ENCODE data around the gene CPT1A.
"Not testable (repeated sequence)": the region's sequence is repeated elsewhere in the genome, so short reads cannot be mapped to it uniquely, and the experiment has no call there.

Gene CPT1A

DNA sequence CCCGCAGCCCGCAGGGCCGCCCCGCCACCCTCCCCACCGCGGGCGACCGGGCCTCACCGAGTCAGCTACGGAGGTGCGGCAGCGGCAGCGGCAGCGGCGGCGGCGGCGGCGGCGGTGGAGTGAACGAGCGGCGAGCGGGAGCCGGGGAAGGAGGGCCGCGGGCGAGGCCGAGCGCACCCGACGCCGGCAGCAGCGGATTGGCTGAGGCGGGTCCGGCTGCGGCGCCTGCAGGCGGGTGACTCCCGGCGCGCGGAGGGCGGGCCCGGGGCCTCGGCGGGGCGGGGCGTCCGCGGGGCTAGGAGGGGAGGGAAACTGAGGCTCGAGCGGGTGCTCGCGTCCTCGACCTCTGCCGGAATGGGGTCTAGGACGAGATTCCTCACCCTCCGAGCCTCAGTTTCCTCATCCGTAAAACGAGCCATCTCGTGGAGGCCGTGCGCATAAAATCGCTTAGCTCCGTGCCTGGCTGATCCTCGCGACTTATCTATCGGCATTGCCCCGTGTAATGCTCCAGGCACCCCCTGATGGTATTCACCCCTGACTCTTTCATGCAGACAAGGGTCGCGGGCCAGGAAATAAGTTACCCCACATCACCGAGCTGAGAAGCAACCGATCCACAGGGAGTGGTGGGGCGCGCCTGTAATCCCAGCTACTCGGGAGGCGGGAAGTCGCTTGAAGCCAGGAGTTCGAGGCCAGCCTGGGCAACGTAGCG, at the start of gene CPT1A:
CPT1A (minus strand) TSS at position 199 of the 709 bp plus-strand sequence. CDS start 26,442 bp downstream, outside the sequence.
- TF ChIP-seq, protein P1, sequence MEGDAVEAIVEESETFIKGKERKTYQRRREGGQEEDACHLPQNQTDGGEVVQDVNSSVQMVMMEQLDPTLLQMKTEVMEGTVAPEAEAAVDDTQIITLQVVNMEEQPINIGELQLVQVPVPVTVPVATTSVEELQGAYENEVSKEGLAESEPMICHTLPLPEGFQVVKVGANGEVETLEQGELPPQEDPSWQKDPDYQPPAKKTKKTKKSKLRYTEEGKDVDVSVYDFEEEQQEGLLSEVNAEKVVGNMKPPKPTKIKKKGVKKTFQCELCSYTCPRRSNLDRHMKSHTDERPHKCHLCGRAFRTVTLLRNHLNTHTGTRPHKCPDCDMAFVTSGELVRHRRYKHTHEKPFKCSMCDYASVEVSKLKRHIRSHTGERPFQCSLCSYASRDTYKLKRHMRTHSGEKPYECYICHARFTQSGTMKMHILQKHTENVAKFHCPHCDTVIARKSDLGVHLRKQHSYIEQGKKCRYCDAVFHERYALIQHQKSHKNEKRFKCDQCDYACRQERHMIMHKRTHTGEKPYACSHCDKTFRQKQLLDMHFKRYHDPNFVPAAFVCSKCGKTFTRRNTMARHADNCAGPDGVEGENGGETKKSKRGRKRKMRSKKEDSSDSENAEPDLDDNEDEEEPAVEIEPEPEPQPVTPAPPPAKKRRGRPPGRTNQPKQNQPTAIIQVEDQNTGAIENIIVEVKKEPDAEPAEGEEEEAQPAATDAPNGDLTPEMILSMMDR (IDR thresholded peaks at IDR 0.05; ENCODE audit: insufficient read depth, low read length, poor library complexity, severe bottlenecking) = no peak
- Histone ChIP-seq H3K36me3 (ENCODE audit: control insufficient read depth, insufficient read depth, low read length) (no peaks in the 10 kb centered on the region), H3K4me3 (replicated peaks; ENCODE audit: low read depth, low read length) (peak within 1 kb of the TSS; percentile 62), H3K27me3 (replicated peaks; ENCODE audit: control insufficient read depth, insufficient read depth, low read length) (no peaks in the 10 kb centered on the region)
- peak; percentile 82 for DNase-seq (ENCODE audit: extremely low read depth, insufficient read length)

DNA sequence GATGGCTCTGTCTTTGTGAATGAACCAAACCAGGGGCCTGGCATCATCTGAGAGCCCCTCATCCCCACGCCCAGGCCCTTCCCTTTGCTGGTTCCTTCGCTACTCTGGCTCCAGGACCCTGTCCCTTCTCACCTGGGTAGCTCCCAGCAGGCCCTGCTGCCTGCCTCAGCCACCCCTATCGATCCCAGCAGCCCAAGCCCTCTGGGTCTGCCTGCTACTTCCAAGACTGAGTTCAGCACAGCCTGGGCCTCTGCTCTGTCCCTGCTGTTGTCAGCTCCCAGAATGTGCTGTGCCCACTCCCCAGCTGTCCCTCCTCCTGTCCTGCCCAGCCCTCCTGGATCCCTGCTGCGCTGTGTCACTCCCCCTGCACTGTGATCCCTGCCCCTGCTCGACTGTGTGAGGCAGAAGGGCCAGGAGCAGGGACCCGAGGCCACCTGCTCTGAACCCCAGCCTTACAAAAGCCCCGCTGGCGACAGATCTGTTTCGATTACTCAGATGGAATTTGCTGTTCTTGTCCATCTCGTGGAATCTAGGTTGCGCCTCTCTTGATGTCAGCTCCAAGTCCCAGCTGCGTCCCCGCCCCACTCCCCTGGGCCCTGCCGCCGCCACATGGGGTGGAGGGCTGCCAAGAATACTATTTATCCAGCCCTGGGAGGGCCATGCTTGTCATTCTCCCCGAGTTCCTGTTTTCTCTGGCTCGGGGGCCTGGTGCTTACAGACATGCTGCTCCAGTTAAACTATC, 48.9 kb upstream of the CPT1A start:
- peaks cover 27% of the 10 kb centered on the region for H3K36me3 ChIP-seq (ENCODE audit: control insufficient read depth, insufficient read depth, low read length)
- TF ChIP-seq, protein P1 (IDR thresholded peaks at IDR 0.05; ENCODE audit: insufficient read depth, low read length, poor library complexity, severe bottlenecking) = no peak
- H3K4me3 ChIP-seq (replicated peaks; ENCODE audit: low read depth, low read length) = no peak overlapping the region
- no peaks in the 10 kb centered on the region for H3K27me3 ChIP-seq (replicated peaks; ENCODE audit: control insufficient read depth, insufficient read depth, low read length)
- no peak for DNase-seq (ENCODE audit: extremely low read depth, insufficient read length)

DNA sequence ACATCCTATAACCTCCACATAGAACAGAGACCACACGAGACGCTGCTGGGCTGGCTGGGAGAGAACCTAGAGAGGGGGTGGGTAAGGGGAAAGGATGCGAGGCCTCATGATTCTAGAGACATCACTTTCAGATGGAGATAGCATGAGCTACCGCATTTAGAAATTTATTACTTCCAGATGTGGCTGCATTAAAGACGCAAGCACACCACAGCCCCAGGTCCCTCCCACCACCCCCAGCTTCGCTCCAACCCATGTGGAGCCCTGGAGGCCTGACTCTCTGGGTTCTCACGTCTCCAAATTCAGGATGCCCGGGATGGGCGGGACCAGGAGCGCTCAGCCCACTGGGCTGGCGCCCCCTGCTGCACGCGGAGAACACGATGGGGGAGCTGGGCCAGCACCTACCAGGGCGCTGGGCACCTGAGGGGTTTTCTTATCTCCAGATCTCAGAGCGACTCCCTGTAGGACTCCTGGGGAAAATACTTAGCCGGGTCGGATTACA, 48.3 kb upstream of the CPT1A start:
- H3K36me3 ChIP-seq (ENCODE audit: control insufficient read depth, insufficient read depth, low read length) = peaks cover 25% of the 10 kb centered on the region
- H3K27me3 ChIP-seq (replicated peaks; ENCODE audit: control insufficient read depth, insufficient read depth, low read length) = no peaks in the 10 kb centered on the region
- no peak for DNase-seq (ENCODE audit: extremely low read depth, insufficient read length)
- TF ChIP-seq, protein P1 (IDR thresholded peaks at IDR 0.05; ENCODE audit: insufficient read depth, low read length, poor library complexity, severe bottlenecking) = peak; percentile 31
- no peak overlapping the region for H3K4me3 ChIP-seq (replicated peaks; ENCODE audit: low read depth, low read length)

DNA sequence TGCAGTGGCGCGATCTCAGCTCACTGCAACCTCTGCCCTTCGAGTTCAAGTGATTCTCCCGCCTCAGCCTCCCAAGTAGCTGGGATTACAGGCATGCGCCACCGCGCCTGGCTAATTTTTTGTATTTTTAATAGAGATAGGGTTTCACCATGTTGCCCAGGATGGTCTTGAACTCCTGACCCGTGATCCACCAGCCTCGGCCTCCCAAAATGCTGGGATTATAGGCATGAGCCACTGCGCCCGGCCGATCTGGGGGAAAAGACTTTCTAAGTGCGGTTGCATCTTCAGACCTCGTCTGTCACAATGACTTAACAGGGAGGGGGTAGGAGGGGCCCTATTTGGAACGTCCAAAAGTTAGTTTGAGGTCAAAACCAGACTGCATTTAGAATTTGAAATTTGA, 43.1 kb upstream of the CPT1A start:
- DNase-seq (ENCODE audit: extremely low read depth, insufficient read length); H3K36me3 ChIP-seq (ENCODE audit: control insufficient read depth, insufficient read depth, low read length); H3K27me3 ChIP-seq (replicated peaks; ENCODE audit: control insufficient read depth, insufficient read depth, low read length); H3K4me3 ChIP-seq (replicated peaks; ENCODE audit: low read depth, low read length): not testable (repeated sequence)

DNA sequence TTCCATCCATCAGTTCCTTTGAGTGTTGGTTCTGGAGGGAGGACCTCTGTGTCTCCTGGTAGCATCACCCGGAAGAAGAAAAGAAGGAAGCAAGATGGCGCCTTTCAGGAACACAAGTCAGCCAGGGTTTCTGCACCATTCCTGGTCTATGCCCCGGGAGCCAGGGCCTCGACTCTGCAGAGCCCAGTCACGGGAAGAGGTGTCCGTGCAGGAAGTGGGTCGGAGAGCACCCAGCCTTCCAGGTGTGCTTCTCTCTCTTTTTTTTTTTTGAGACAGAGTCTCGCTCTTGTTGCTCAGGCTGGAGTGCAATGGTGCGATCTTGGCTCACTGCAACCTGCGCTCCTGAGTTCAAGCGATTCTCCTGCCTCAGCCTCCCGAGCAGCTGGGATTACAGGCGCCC, 40.7 kb upstream of the CPT1A start:
- no peaks in the 10 kb centered on the region for H3K27me3 ChIP-seq (replicated peaks; ENCODE audit: control insufficient read depth, insufficient read depth, low read length)
- DNase-seq (ENCODE audit: extremely low read depth, insufficient read length) = no peak
- TF ChIP-seq, protein P1 (IDR thresholded peaks at IDR 0.05; ENCODE audit: insufficient read depth, low read length, poor library complexity, severe bottlenecking) = no peak
- H3K4me3 ChIP-seq (replicated peaks; ENCODE audit: low read depth, low read length) = no peak overlapping the region
- no peaks in the 10 kb centered on the region for H3K36me3 ChIP-seq (ENCODE audit: control insufficient read depth, insufficient read depth, low read length)

DNA sequence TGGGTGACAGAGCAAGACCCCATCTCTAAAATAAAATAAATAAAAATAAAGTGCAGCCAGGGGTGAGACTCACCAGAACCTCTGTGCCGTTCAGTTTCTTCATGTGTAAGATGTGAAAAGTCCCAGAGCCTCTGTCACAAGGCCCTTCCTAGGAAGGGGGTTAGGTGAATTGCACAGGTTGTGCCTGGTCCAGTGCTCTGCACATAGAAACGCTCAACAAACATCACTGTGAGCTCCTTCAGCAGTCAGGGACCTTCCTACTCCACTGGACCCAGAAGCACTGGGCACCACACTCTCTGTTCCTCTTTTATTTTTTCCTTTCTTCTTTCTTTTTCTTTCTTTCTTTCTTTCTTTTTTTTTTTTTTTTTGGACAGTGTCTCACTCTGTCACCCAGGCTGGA, 39.6 kb upstream of the CPT1A start:
- TF ChIP-seq, protein P1 (IDR thresholded peaks at IDR 0.05; ENCODE audit: insufficient read depth, low read length, poor library complexity, severe bottlenecking) = no peak
- H3K4me3 ChIP-seq (replicated peaks; ENCODE audit: low read depth, low read length) = no peak overlapping the region
- H3K36me3 ChIP-seq (ENCODE audit: control insufficient read depth, insufficient read depth, low read length) = no peaks in the 10 kb centered on the region
- DNase-seq (ENCODE audit: extremely low read depth, insufficient read length) = no peak
- no peaks in the 10 kb centered on the region for H3K27me3 ChIP-seq (replicated peaks; ENCODE audit: control insufficient read depth, insufficient read depth, low read length)
